Kidney epithelial cell (primary cell): ENCODE data around the gene SCRN1. TPM values are rescaled to one million over a fixed set of nuclear protein-coding genes. Genes with fewer than 3 reads are reported as not detected.
A peak's percentile ranks its signal among the peaks of the same experiment; 100 is the strongest.

Source experiments
- DNase-seq: peaks from one replicate; pipeline ENCODE4 v3.0.0-alpha.2; 2010; ENCODE audit warnings: low read depth
- H3K27me3 ChIP-seq: 2 replicates; pipeline ENCODE4 v1.6.0; 2011; ENCODE audit warnings: low read length; ENCODE audit not compliant: control insufficient read depth, insufficient read depth
- H3K36me3 ChIP-seq: 2 replicates; pipeline ENCODE4 v1.5.1; 2011; ENCODE audit warnings: low read length; ENCODE audit not compliant: control insufficient read depth, insufficient read depth
- H3K4me3 ChIP-seq: 2 replicates; pipeline ENCODE4 v1.5.1; 2011; ENCODE audit warnings: low read depth, mild to moderate bottlenecking, control low read depth, low read length
- CTCF ChIP-seq: IDR thresholded peaks from 2 replicates; pipeline ENCODE4 v1.5.1; 2011; ENCODE audit warnings: mild to moderate bottlenecking, moderate library complexity, low read length, control low read depth, inconsistent platforms; ENCODE audit not compliant: insufficient read depth, poor library complexity, severe bottlenecking
- total RNA-seq: library from RNA; depleted of rRNA; stranded (reverse); fragments of >200 nt; gene quantifications from 2 replicates; pipeline ENCODE4 v1.2.3, GENCODE V29; 2015

Gene SCRN1
- total RNA-seq, 1 donor from 2014 or later = 79.6 TPM

GRCh38 chr7:29972315-29972669, 17.3 kb downstream of the SCRN1 start:
- Histone ChIP-seq H3K36me3 (no peaks in the 10 kb centered on the region), H3K27me3 (no peaks in the 10 kb centered on the region), H3K4me3 (no peak overlapping the region)
- DNase-seq = no peak
- no peak for TF ChIP-seq CTCF

- H3K4me3 ChIP-seq = no peak overlapping the region
- H3K27me3 ChIP-seq = no peaks in the 10 kb centered on the region
- TF ChIP-seq CTCF = no peak
- H3K36me3 ChIP-seq = no peaks in the 10 kb centered on the region
- DNase-seq = no peak
Observed at GRCh38 chr7:29971566-29972314, 17.9 kb downstream of the SCRN1 start.

- Histone ChIP-seq H3K27me3 (no peaks in the 10 kb centered on the region), H3K36me3 (peaks cover 2% of the 10 kb centered on the region), H3K4me3 (no peak overlapping the region)
- DNase-seq = no peak
- no peak for TF ChIP-seq CTCF
Observed at GRCh38 chr7:29970158-29970557, 19.4 kb downstream of the SCRN1 start.

GRCh38 chr7:29969738-29970137, 19.9 kb downstream of the SCRN1 start:
- H3K27me3 ChIP-seq = no peaks in the 10 kb centered on the region
- H3K36me3 ChIP-seq = peaks cover 2% of the 10 kb centered on the region
- DNase-seq = no peak
- H3K4me3 ChIP-seq = no peak overlapping the region
- TF ChIP-seq CTCF = no peak

- peak; percentile 86 for DNase-seq
- Histone ChIP-seq H3K27me3 (no peaks in the 10 kb centered on the region), H3K4me3 (no peak overlapping the region), H3K36me3 (peaks cover 2% of the 10 kb centered on the region)
- no peak for TF ChIP-seq CTCF
Observed at GRCh38 chr7:29968683-29969395, 20.8 kb downstream of the SCRN1 start.
